IgD-negative memory B cell (primary cell): ENCODE data around the gene MCOLN2. TPM values are rescaled to one million over a fixed set of nuclear protein-coding genes. Genes with fewer than 3 reads are reported as not detected.
A peak's percentile ranks its signal among the peaks of the same experiment; 100 is the strongest.
"Not testable (repeated sequence)": the region's sequence is repeated elsewhere in the genome, so short reads cannot be mapped to it uniquely, and the experiment has no call there.

ENCODE experiments used
- H3K27ac Mint-ChIP-seq, 3 donors: one replicate each; pipeline ENCODE4 v1.8.0; 2020 to 2022; ENCODE audit warnings: mild to moderate bottlenecking in 3 of 3, mixed read lengths in 3 of 3, moderate library complexity in 1 of 3
- H3K27me3 Mint-ChIP-seq: one replicate; pipeline ENCODE4 v1.8.0; 2021; ENCODE audit warnings: mixed read lengths
- H3K36me3 Mint-ChIP-seq: one replicate; pipeline ENCODE4 v1.8.0; 2020; ENCODE audit warnings: mild to moderate bottlenecking, mixed read lengths
- H3K4me1 Mint-ChIP-seq, 3 donors: one replicate each; pipeline ENCODE4 v1.8.0; 2020 to 2022; ENCODE audit warnings: mixed read lengths in 3 of 3, mild to moderate bottlenecking in 1 of 3
- H3K4me3 Mint-ChIP-seq, 4 donors: one replicate each; pipeline ENCODE4 v1.8.0; 2020 to 2022; ENCODE audit warnings: mild to moderate bottlenecking in 4 of 4, mixed read lengths in 4 of 4, moderate library complexity in 3 of 4
- H3K9me3 Mint-ChIP-seq, 3 donors: one replicate each; pipeline ENCODE4 v1.8.0; 2020 to 2021; ENCODE audit warnings: mixed read lengths in 3 of 3, mild to moderate bottlenecking in 1 of 3
- polyA plus RNA-seq: library from polyadenylated mRNA; unstranded; fragments of 300-500 nt; fragmentation: Illumina TruSeq; gene quantifications from one replicate; pipeline ENCODE4 v1.2.3, GENCODE V29; 2021

The MCOLN2 gene
- 12.4 TPM for polyA plus RNA-seq

DNA sequence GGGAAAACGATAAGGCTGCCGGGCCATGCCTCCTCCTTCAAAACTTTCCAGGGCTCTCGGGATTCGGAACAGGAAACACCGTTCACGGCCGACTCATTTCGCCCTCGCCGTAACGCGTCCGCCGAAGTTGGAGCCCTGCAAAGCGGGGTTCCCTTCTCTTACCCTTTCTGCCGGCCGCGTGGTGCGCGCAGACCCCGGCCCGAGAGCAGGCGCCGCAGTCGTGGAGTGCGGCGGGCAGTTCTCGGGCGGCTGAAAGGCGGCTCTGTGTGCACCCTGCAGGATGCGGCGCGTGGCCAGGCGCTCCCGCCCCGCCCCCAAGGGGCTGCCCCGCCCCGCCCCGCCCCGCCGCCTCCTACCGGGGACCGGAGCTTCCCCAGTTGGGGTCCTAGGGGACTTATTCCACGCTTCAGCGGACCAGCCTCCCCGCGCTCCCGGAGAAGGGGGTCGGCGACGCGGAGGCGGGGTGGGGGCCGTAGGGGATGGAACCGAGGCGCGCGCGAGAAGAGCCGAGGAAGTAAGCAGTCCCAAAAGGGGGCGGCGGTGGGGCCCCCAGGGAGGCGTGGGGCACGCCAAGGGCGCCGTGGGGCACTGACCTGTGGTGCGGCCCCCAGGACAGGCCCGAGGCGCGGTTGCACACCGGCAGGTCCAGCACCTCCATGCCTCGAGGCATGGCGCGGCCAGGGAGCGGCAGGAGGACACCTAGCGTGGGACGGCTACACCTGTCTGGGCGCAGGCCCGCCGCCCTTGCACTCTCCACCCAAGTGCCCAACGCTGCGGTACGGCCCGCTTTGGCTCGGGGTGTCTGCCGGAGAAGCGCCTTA lies at the start of gene MCOLN2:
TSS of gene MCOLN2 (minus strand) at position 268 of the 821 bp plus-strand sequence. CDS start at position 27, 241 bp downstream.
- Mint-ChIP-seq H3K27ac (peak within 1 kb of the TSS; percentile 65 to 96 (median 90)), H3K9me3 (no peaks in the 10 kb centered on the region), H3K27me3 (no peaks in the 10 kb centered on the region), H3K36me3 (peaks cover 10% of the 10 kb centered on the region), H3K4me1 (peaks cover 40 to 46% (median 46%) of the 10 kb centered on the region in 3 donors), H3K4me3 (peak within 1 kb of the TSS; percentile 79 to 95 (median 86))

DNA sequence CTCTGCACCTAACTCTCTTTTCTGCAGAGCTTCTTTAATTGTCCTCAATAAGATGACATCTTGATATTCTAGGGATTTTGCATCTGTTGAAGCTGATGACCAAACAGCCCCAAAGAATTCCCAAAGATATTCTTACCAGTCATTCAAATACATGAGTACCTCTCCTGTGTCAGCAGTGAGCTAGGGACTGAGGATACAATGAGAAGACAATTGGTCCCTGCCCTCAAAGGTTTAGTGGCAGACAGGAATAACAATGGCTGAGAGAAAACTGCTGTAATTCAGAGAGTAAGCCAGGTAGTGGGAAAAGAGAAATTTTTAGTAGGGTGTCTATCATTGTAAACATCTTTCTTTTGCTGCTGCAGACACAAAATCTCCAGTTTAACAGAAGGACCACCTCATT lies 45.5 kb upstream of the MCOLN2 start:
- Mint-ChIP-seq H3K4me1 (peaks cover 0 to 5% (median 2%) of the 10 kb centered on the region in 3 donors), H3K27me3 (peaks cover 6% of the 10 kb centered on the region), H3K27ac (peak overlapping the region in 1 of 3 donors; percentile 10), H3K36me3 (no peaks in the 10 kb centered on the region), H3K4me3 (no peak overlapping the region), H3K9me3 (no peaks in the 10 kb centered on the region)

DNA sequence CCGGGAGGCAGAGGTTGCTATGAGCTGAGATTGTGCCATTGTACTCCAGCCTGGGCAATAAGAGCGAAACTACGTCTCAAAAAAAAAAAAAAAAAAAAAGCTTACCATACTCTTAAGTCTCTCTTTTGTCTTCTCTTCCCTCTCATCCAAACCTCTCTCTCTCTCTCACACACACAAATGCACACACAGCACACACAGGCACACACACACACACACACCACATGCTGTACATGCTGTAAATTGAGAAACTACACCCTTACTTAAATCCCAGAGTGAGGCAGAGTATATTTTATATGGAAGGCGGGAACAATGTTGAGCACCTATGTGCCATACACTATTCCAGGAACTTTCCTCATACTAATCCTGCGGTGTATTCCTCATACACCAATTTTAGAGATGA lies 44.9 kb upstream of the MCOLN2 start:
- Mint-ChIP-seq H3K9me3 (no peaks in the 10 kb centered on the region), H3K4me1 (peaks cover 0 to under 1% (median 0%) of the 10 kb centered on the region in 3 donors), H3K36me3 (no peaks in the 10 kb centered on the region), H3K4me3 (no peak overlapping the region), H3K27ac (peak overlapping the region in 1 of 3 donors; percentile 10), H3K27me3 (no peaks in the 10 kb centered on the region)

DNA sequence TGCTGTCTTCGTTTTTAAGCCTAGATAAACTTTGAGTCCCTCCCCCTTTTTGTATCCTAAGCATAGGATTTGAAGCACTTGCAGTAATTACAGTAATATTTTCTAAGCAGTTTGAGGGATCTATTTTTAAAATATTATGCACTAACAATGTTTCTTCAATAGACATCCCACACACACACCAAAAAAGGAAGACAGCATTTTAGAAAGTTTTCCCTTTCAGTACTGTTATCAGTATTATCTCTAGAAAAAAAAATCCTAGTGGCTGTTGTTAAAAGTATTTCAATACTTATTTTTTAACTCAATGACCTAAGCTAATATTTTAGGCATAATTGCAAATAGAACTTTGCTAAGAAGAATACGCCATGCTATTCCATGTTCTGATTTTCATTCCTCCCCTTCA lies 36.3 kb upstream of the MCOLN2 start:
- no peak overlapping the region for H3K27ac Mint-ChIP-seq
- H3K27me3 Mint-ChIP-seq, result no peaks in the 10 kb centered on the region
- H3K4me3 Mint-ChIP-seq, result no peak overlapping the region

DNA sequence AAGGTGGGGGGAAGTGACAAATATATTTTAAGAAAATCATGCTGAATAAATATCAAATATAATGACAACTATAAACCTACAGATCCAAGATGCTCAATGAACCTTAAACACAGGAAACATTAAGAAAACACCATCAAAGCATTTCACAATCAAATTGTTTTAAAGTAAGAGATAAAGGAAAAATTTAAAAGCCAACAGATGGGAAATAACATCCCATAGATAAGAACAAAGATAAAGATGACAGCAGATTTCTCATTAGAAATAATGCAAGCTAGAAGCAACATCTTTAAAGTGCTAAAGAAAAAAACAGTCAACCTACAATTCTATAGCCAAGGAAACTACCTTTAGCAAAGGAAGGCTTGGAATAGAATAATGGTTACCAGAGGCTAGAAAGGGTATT lies 33.6 kb upstream of the MCOLN2 start:
- H3K36me3 Mint-ChIP-seq, result no peaks in the 10 kb centered on the region
- no peak overlapping the region for H3K4me3 Mint-ChIP-seq
- peaks cover 0 to 8% (median 3%) of the 10 kb centered on the region in 3 donors for H3K4me1 Mint-ChIP-seq
- H3K27ac Mint-ChIP-seq, result no peak overlapping the region
- no peaks in the 10 kb centered on the region for H3K27me3 Mint-ChIP-seq
- H3K9me3 Mint-ChIP-seq, result no peaks in the 10 kb centered on the region

More for the DNA sequence above, 36.3 kb upstream of the MCOLN2 start:
- Mint-ChIP-seq H3K4me1 (no peaks in the 10 kb centered on the region), H3K9me3 (no peaks in the 10 kb centered on the region), H3K36me3 (no peaks in the 10 kb centered on the region)

DNA sequence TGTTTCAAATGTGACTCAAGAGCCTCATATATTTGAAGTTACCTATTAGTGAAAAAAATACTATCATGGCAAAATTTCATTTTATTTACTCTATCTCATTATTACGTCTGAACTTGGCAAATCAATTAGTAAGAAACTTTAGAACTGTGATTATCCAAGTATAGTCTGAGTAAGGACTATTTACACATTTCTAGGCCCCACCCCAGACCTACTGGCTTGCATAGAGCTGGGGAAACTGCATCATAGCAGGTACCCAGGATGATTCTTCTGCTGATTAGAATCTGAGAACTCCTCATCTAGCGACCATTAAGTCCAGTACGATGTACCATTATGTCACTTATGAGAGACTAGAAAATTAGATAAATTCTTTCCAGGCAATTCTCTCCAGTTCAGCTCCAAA lies 31.2 kb upstream of the MCOLN2 start:
- H3K4me1 Mint-ChIP-seq, result peaks cover 0 to 8% (median 3%) of the 10 kb centered on the region in 3 donors
- H3K27me3 Mint-ChIP-seq, result no peaks in the 10 kb centered on the region
- no peak overlapping the region for H3K4me3 Mint-ChIP-seq
- H3K27ac Mint-ChIP-seq, result peak overlapping the region in 1 of 3 donors; percentile 29
- no peaks in the 10 kb centered on the region for H3K9me3 Mint-ChIP-seq
- H3K36me3 Mint-ChIP-seq, result no peaks in the 10 kb centered on the region

DNA sequence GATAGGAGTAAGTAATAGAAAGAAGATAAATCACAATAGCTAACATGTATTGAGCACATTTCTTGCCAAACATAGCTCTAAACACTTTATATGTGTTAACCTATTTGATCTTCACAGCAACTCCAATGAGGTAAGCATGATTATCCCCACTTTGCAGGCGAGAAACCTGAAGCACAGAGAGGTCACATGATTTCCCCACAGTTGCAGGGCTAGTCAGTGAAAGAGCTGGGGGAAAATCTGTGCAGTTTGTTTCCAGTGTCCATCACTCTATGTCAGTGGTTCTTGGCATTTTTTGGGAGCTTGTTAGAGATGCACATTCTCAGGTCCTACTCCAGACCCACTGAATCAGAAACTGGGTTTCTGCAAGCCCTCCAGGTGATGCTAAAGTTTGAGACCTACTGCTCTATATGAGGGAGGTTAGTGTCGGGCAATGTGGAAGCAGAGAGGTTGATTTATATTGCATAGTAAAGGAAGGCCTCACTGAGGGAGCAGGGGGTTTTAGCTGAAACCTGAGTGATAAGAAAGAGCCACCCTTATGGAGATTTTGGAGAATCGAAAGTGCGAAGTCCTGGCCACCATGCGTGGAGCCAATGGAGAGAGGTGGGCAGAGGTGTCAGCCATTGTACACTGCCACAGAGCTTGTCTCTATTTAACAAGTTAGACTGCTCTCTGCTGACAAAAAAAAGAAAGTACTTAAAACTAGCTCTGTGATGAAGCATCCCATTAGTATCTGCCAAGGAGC lies 30.5 kb upstream of the MCOLN2 start:
- Mint-ChIP-seq H3K27ac (peak overlapping the region in 2 of 3 donors; percentile 12 to 90), H3K4me3 (peak overlapping the region in 3 of 4 donors; percentile 82 to 89 (median 86)), H3K36me3 (no peaks in the 10 kb centered on the region), H3K9me3 (no peaks in the 10 kb centered on the region), H3K27me3 (no peaks in the 10 kb centered on the region), H3K4me1 (peaks cover 0 to 8% (median 3%) of the 10 kb centered on the region in 3 donors)

DNA sequence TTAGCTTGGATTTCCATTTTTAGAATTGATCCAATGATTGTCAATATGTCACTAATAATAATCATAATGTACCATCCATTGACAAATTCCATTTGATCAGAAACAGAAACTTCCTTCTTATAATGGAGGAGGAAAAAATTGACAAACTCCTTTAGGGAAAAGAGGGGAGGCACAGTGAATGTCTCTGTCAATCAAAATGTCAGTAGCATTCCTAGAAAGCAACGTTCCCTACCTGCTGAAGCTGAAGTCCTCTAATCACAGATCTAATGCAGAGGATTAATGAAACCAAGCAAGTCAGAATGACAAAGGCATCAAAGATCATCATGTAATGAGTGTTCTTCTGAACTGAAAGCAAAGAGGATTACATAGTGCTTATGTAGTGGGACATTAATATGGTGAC lies 29.0 kb upstream of the MCOLN2 start:
- Mint-ChIP-seq H3K4me1 (peaks cover 0 to 8% (median 3%) of the 10 kb centered on the region in 3 donors), H3K27me3 (no peaks in the 10 kb centered on the region), H3K27ac (no peak overlapping the region), H3K4me3 (no peak overlapping the region), H3K36me3 (no peaks in the 10 kb centered on the region), H3K9me3 (no peaks in the 10 kb centered on the region)

DNA sequence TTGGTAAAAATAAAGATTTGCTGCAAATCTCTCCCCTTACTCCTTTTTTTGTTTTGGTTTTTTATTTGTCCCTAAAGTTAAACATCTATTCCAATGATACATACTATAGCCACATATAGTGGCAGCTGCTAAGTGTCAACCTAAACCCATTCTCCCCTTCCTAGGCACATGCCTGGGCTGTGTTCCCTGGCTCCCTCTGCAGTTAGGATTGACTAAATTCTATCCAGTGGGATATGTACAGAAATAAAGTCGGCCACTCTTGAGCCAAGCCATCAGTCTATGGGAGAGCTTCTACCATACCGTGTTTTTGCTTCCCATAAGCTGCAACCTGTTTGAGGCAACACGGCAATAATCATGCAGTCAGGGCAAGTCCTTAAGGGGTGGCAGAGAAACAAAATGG lies 27.8 kb upstream of the MCOLN2 start:
- Mint-ChIP-seq H3K9me3 (no peaks in the 10 kb centered on the region), H3K27me3 (no peaks in the 10 kb centered on the region), H3K4me1 (peaks cover 0 to 8% (median 3%) of the 10 kb centered on the region in 3 donors), H3K36me3 (no peaks in the 10 kb centered on the region), H3K27ac (no peak overlapping the region), H3K4me3 (no peak overlapping the region)

DNA sequence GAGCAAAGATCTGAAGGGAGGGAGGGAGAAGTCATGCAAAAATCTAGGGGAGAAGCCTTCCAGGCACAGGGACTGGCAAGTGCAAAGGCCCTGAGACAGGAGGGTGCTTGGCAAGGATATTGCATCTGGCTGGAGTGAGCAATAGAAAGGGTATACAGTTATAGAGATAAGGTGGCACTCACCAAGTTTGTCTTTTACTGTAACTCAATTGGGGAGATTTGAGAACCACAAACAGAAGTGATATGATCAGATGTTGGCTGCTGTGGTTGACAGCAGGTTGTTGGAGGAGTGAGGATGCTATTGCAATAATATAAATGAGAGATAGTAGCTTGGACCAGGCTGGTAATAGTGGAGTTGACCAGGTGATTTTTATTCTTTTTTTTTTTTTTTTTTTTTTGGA lies 25.8 kb upstream of the MCOLN2 start:
- H3K27ac Mint-ChIP-seq, result no peak overlapping the region
- peaks cover 0 to 7% (median 3%) of the 10 kb centered on the region in 3 donors for H3K4me1 Mint-ChIP-seq
- no peak overlapping the region for H3K4me3 Mint-ChIP-seq
- no peaks in the 10 kb centered on the region for H3K9me3 Mint-ChIP-seq
- H3K27me3 Mint-ChIP-seq, result no peaks in the 10 kb centered on the region
- no peaks in the 10 kb centered on the region for H3K36me3 Mint-ChIP-seq

DNA sequence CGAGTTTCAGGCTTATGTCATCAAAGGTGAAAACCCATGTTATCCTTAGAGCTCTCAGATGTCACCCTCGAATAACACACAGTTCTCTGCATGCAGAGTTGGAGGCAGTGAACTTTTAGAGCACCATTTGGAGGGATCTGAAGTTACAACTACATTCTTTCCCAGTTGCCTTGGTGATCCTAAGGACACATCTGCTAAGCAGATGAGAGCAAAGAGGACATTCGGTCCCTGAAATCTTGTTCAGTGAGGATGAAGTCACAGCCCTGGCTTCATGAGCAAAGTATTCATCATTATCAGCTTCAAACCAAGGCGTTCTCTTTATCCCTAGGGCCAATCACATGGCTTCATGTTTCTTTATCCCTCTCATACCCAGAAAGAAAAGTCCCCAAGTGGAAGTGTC lies 23.1 kb upstream of the MCOLN2 start:
- no peaks in the 10 kb centered on the region for H3K4me1 Mint-ChIP-seq
- no peak overlapping the region for H3K4me3 Mint-ChIP-seq
- no peak overlapping the region for H3K27ac Mint-ChIP-seq
- H3K9me3 Mint-ChIP-seq, result no peaks in the 10 kb centered on the region
- H3K27me3 Mint-ChIP-seq, result no peaks in the 10 kb centered on the region
- peaks cover 4% of the 10 kb centered on the region for H3K36me3 Mint-ChIP-seq

DNA sequence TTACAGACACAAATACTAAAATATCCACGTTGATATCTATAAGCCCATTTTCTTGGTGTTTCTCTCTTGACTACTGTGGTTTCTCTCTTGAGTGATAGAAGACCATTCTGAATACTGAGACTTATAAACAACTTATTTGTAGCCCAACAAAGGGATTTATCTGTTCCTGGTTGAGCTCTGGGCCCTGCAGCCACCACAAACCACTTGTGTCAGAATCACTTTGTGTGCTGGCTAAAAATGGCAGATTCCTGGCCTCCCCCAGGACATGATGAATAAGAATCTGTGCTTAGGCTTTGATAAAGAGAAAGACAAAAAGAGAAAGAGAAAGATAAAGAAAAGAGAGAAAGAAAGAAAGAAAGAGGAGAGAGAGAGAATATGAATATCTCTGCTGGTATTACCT lies 18.9 kb upstream of the MCOLN2 start:
- Mint-ChIP-seq H3K4me3 (no peak overlapping the region), H3K36me3 (peaks cover 4% of the 10 kb centered on the region), H3K9me3 (peaks cover 0 to 3% (median 0%) of the 10 kb centered on the region in 3 donors), H3K27ac (no peak overlapping the region), H3K27me3 (no peaks in the 10 kb centered on the region), H3K4me1 (no peaks in the 10 kb centered on the region)

DNA sequence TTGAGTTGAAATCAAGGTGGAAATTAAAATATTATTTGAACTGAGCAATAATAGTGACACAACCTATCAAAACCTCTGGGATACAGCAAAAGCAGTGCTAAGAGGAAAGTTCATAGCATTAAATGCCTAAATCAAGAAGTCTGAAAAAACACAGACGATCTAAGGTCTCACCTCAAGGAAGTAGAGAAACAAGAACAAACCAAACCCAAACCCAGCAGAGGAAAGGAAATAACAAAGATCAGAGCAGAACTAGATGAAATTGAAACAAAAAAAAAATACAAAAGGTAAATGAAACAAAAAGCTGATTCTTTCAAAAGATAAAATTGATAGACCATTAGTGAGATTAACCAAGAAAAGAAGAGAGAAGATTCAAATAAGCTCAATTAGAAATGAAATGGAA lies 8.7 kb upstream of the MCOLN2 start:
- not testable (repeated sequence) for H3K27ac Mint-ChIP-seq, H3K36me3 Mint-ChIP-seq, H3K9me3 Mint-ChIP-seq, H3K27me3 Mint-ChIP-seq, H3K4me3 Mint-ChIP-seq
- H3K4me1 Mint-ChIP-seq, result peaks cover 11 to 18% (median 11%) of the 10 kb centered on the region in 3 donors

DNA sequence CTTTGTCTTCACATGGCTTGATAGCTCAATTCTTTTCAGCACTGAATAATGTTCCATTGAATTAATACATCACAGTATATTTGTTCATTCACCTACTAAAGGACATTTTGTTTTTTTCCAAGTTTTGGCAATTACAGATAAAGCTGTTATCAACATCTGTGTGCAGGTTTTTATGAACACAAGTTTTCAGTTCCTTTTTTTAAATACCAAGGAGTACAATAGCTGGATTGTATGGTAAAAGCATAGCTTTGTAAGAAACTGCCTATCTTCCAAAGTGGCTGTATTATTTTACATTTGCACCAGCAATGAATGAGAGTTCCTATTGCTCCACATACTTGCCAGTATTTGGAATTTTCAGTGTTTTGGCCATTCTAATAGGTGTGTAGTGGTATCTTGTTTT lies 4.8 kb upstream of the MCOLN2 start:
- peak overlapping the region in 1 of 4 donors; percentile 56 for H3K4me3 Mint-ChIP-seq
- H3K27me3 Mint-ChIP-seq, result no peaks in the 10 kb centered on the region
- peaks cover 4% of the 10 kb centered on the region for H3K36me3 Mint-ChIP-seq
- peaks cover 18 to 29% (median 20%) of the 10 kb centered on the region in 3 donors for H3K4me1 Mint-ChIP-seq
- H3K27ac Mint-ChIP-seq, result peak overlapping the region in 1 of 3 donors; percentile 32
- H3K9me3 Mint-ChIP-seq, result peaks cover 0 to 4% (median 1%) of the 10 kb centered on the region in 3 donors

DNA sequence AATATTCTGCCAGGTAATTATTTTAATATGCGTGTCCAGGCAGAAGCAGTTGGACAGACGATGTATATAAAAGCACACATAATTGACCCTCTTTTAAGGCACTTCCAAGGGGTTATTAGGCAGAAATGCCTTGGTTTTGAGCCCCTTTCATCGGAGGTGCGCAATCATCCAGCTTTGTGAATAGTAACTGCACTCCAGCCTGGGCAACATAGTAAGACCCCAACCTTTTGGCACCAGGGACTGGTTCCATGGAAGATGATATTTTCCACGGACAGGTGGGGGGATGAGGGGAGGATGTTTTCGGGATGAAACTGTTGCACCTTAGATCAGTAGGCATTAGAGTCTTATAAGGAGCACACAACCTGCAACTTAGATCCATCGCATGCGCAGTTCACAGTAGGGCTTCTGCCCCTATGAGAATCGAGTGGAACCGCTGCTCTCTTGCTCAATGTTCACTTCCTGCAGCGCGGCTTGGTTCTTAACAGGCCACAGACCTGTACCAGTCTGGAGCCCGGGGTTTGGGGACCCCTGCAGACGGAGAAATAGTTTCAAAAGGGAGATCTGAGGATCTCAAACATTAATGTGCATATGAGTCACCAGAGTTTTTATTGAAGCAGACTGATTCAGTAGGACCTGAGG lies 1.8 kb upstream of the MCOLN2 start:
- H3K4me1 Mint-ChIP-seq, result peaks cover 28 to 35% (median 33%) of the 10 kb centered on the region in 3 donors
- no peaks in the 10 kb centered on the region for H3K27me3 Mint-ChIP-seq
- H3K4me3 Mint-ChIP-seq, result peak overlapping the region; percentile 72 to 95 (median 86)
- H3K27ac Mint-ChIP-seq, result peak overlapping the region in 1 of 3 donors; percentile 2
- H3K36me3 Mint-ChIP-seq, result peaks cover 4% of the 10 kb centered on the region
- no peaks in the 10 kb centered on the region for H3K9me3 Mint-ChIP-seq
